MCF 10A (cell line): ENCODE measurements around the gene PPM1H. TPM values are rescaled to one million over a fixed set of nuclear protein-coding genes. Genes with fewer than 3 reads are reported as not detected.

ENCODE experiments used
- BruUV-seq: library from RNA; stranded (reverse); fragments of 400-500 nt; replicated peaks from 2 replicates; lab custom pipeline; 2021; lab: Mats Ljungman, UMichigan
- CTCF ChIA-PET: fragments of 300-600 bp; sonication (Branson Sonifier 250); formaldehyde crosslinking; extraction: SDS; loops from one replicate; lab custom pipeline; 2021; ENCODE audit warnings: antibody characterized with exemption, inconsistent platforms; lab: Yijun Ruan, JAX
- POLR2A ChIA-PET: fragments of 300-600, 350-650 bp; sonication (Branson Sonifier 250); formaldehyde crosslinking; extraction: SDS; loops from one replicate; lab custom pipeline; 2020; ENCODE audit warnings: antibody characterized with exemption, inconsistent platforms; lab: Yijun Ruan, JAX
- DNase-seq: peaks from one replicate; pipeline ENCODE4 v3.0.0-alpha.2; 2018; ENCODE audit not compliant: unreplicated experiment
- H3K27ac Mint-ChIP-seq: one replicate; pipeline ENCODE4 v1.8.0; 2022; ENCODE audit warnings: mild to moderate bottlenecking, low read depth, mixed read lengths; ENCODE audit not compliant: unreplicated experiment
- H3K27me3 Mint-ChIP-seq: one replicate; pipeline ENCODE4 v1.8.0; 2022; ENCODE audit warnings: mixed read lengths; ENCODE audit not compliant: insufficient read depth, unreplicated experiment
- H3K36me3 Mint-ChIP-seq: one replicate; pipeline ENCODE4 v1.8.0; 2022; ENCODE audit warnings: mild to moderate bottlenecking, moderate library complexity, mixed read lengths; ENCODE audit not compliant: insufficient read depth, unreplicated experiment
- H3K4me1 Mint-ChIP-seq: one replicate; pipeline ENCODE4 v1.8.0; 2022; ENCODE audit warnings: mixed read lengths; ENCODE audit not compliant: insufficient read depth, unreplicated experiment
- H3K4me3 Mint-ChIP-seq: one replicate; pipeline ENCODE4 v1.8.0; 2022; ENCODE audit warnings: mild to moderate bottlenecking, moderate library complexity, mixed read lengths; ENCODE audit not compliant: unreplicated experiment
- H3K9me3 Mint-ChIP-seq: one replicate; pipeline ENCODE4 v1.8.0; 2022; ENCODE audit warnings: mixed read lengths; ENCODE audit not compliant: unreplicated experiment
- CTCF ChIP-seq: fragments of 200-600 bp; IDR thresholded peaks from one replicate; pipeline ENCODE4 v1.8.0; 2022; ENCODE audit warnings: antibody characterized with exemption, mild to moderate bottlenecking; ENCODE audit not compliant: unreplicated experiment
- intact Hi-C: fragments of 100-400 bp; cut with micrococcal nuclease; formaldehyde crosslinking; loops from 2 replicates; pipeline ENCODE4 v1.14.1; 2022
- total RNA-seq: library from RNA; stranded (reverse); gene quantifications from 2 replicates; pipeline ENCODE4 v1.2.3, GENCODE V29; 2022

The PPM1H gene
- total RNA-seq, 1 experiment from 2014 or later: 0.49 TPM

GRCh38 chr12:62655666-62656151 is 279.2 kb downstream of the PPM1H start:
- no peak for DNase-seq
- Mint-ChIP-seq H3K9me3 (no peaks in the 10 kb centered on the region), H3K27me3 (no peaks in the 10 kb centered on the region), H3K4me1 (no peaks in the 10 kb centered on the region), H3K27ac (no peak overlapping the region), H3K36me3 (no peaks in the 10 kb centered on the region), H3K4me3 (no peak overlapping the region)
- intact Hi-C loops: no loop called here
- CTCF ChIA-PET: interaction anchor here (0.6 to 1.1 kb wide), 2 partner anchors 20 to 126 kb away, joined by 3 to 4 read pairs; no protein-coding TSS in a partner anchor
- no peak for TF ChIP-seq CTCF
- no TSS peak for BruUV-seq
- POLR2A ChIA-PET: no interaction called here

DNA sequence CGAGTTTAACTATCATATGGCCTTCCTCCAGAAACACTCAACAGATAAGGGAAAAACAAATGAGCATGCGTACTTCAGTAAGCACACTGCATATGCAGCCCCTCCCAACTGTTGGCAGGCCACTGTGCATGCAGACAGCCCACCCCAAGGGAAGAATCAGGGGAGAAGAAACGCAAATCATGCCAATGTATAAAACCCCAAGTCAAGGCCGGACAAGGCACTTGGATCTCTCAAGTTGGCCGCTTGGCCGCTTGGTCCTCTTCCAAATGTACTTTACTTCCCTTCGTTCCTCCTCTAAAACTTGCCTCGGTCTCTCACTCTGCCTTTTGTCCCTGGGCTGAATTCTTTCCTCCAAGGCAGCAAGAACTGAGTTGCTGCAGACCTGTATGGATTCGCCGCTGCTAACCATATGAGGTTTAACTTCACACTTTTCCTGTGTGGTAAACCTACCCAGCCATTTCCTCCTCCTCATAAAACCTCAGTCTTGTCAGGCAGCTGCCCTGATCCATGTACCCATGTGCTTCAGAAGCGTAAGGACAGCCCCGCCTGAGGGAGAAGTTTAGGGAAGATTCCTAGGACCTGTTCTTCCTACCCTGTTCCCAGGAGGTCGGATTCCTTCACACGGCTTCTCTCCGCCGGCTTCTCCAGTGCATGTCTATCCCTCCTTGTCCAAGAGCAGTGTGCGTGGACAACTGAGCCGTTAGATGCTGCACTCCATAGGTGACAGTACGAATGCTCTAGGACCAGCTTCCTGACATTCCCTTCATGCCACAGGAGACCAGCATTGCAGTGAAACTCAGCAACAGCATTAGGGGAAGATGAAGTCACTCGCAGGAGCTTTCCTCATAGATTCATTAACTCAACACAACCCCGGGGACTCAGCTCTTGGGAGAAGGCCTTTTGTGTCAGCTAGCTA is 280.4 kb downstream of the PPM1H start:
- H3K9me3 Mint-ChIP-seq: no peaks in the 10 kb centered on the region
- H3K27me3 Mint-ChIP-seq: no peaks in the 10 kb centered on the region
- intact Hi-C loops: no loop called here
- ChIA-PET CTCF (interaction anchor here (0.6 to 1.1 kb wide), 4 partner anchors 19 to 1446 kb away, joined by 3 to 5 read pairs (median 4); no protein-coding TSS in a partner anchor), POLR2A (no interaction called here)
- H3K4me3 Mint-ChIP-seq: no peak overlapping the region
- no TSS peak for BruUV-seq
- TF ChIP-seq CTCF: no peak
- H3K36me3 Mint-ChIP-seq: no peaks in the 10 kb centered on the region
- H3K27ac Mint-ChIP-seq: no peak overlapping the region
- H3K4me1 Mint-ChIP-seq: no peaks in the 10 kb centered on the region
- no peak for DNase-seq

GRCh38 chr12:62653740-62654139 is 281.2 kb downstream of the PPM1H start:
- BruUV-seq: no TSS peak
- Mint-ChIP-seq H3K36me3 (no peaks in the 10 kb centered on the region), H3K4me3 (no peak overlapping the region), H3K27me3 (no peaks in the 10 kb centered on the region), H3K4me1 (no peaks in the 10 kb centered on the region), H3K9me3 (no peaks in the 10 kb centered on the region), H3K27ac (no peak overlapping the region)
- no peak for TF ChIP-seq CTCF
- ChIA-PET POLR2A (interaction anchor here (1.0 kb wide), 1 partner anchor 51 kb away, joined by 3 read pairs; no protein-coding TSS in a partner anchor), CTCF (interaction anchor here (0.6 to 1.0 kb wide), 2 partner anchors 20 to 144 kb away, joined by 3 to 5 read pairs; no protein-coding TSS in a partner anchor)
- intact Hi-C loops: no loop called here
- DNase-seq: no peak

GRCh38 chr12:62653304-62653703 is 281.6 kb downstream of the PPM1H start:
- no peak for DNase-seq
- Mint-ChIP-seq H3K4me3 (no peak overlapping the region), H3K36me3 (no peaks in the 10 kb centered on the region), H3K27me3 (no peaks in the 10 kb centered on the region), H3K4me1 (no peaks in the 10 kb centered on the region), H3K27ac (no peak overlapping the region), H3K9me3 (no peaks in the 10 kb centered on the region)
- ChIA-PET POLR2A (interaction anchor here (1.0 kb wide), 1 partner anchor 51 kb away, joined by 3 read pairs; no protein-coding TSS in a partner anchor), CTCF (interaction anchor here (0.7 to 1.0 kb wide), 4 partner anchors 14 to 145 kb away, joined by 3 to 4 read pairs (median 4); no protein-coding TSS in a partner anchor)
- no TSS peak for BruUV-seq
- TF ChIP-seq CTCF: no peak
- intact Hi-C loops: no loop called here
